ENCODE results near the gene MPRIP. TPM values are rescaled to one million over a fixed set of nuclear protein-coding genes. Genes with fewer than 3 reads are reported as not detected.

MPRIP gene
- total RNA-seq, 4 donors from 2014 or later = 61.5 to 407 (median 103) TPM

DNA sequence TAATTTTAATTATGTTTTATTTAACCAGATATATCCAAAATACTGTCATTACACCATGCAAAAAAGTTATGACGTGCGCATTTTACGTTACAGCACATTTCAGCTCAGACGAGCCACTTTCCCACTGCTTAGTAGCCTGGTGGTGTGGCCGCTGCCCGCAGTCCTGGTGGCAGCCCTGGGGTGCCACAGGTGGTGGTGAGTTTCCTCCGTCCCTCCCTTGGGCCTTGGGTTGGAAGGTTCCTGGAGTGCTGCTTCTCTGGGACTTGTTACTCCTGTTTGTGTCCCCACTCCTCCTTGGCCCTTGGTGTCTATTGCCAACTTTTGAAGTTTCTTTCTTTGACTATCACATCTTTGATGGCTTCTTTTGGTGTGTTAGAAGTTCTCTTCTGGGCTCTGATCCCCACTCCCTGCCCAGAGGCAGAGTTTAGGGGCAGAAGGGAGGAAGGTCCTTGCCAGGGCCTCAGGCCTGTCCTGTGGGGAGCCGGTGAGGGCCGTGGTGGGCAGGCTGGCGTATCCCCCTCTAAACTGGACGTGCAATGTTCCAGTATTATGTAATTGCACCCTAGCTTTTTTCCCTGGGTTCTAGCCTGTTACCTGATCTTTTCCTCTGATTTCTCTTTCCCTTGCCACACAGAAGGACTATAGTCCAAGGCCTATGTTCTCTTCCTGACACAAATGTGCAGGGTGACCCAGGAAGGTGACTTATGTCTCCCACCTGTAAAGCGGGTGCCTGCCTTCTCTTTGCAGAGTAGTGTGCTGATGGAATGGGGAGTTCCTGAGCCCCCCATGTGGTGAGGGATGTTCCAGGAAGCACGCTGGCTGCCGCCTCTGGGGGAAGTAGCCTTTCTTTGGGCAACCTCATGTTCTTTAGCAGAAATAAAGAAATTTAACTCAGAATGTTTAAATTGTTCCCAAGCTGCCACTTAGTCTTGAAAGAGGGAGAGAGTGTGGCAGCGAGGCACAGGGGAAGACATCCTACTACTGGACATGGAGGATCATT is 8.4 kb downstream of the MPRIP start:
- Histone ChIP-seq H3K36me3 (no peaks in the 10 kb centered on the region), H3K4me1 (peaks cover 2 to 46% of the 10 kb centered on the region in 2 donors), H3K9me3 (no peaks in the 10 kb centered on the region), H3K27ac (no peak overlapping the region), H3K27me3 (no peaks in the 10 kb centered on the region), H3K4me3 (no peak overlapping the region)
- peak in 1 of 2 donors; percentile 8 for DNase-seq
- intact Hi-C loops (cut with DNase I; ENCODE audit: low total_unique reads) = no loop called here
- no peak for TF ChIP-seq POLR2A (IDR thresholded peaks at IDR 0.05)
- TF ChIP-seq, protein P1, sequence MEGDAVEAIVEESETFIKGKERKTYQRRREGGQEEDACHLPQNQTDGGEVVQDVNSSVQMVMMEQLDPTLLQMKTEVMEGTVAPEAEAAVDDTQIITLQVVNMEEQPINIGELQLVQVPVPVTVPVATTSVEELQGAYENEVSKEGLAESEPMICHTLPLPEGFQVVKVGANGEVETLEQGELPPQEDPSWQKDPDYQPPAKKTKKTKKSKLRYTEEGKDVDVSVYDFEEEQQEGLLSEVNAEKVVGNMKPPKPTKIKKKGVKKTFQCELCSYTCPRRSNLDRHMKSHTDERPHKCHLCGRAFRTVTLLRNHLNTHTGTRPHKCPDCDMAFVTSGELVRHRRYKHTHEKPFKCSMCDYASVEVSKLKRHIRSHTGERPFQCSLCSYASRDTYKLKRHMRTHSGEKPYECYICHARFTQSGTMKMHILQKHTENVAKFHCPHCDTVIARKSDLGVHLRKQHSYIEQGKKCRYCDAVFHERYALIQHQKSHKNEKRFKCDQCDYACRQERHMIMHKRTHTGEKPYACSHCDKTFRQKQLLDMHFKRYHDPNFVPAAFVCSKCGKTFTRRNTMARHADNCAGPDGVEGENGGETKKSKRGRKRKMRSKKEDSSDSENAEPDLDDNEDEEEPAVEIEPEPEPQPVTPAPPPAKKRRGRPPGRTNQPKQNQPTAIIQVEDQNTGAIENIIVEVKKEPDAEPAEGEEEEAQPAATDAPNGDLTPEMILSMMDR (IDR thresholded peaks at IDR 0.05) = no peak

DNA sequence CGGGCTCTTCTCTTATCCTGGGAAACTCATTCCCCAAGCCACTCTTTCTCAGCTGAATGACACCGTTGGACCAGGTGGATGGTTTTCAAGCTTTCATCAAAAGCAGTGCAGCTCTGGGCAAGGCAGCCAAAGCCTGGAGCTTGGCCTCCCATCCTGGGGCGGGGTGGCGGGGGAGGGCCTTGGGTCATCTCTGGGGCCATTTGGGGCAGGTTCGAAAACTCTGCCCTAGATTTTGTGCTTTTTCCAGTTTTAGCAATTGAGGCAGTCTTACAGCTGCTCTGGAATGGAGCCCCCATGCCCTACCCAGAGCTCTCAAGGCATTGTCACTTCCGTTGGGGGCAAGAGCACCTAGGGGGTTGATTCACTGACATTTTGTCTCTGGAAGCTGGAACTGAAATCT is 9.1 kb downstream of the MPRIP start:
- Histone ChIP-seq H3K27ac (peak overlapping the region in 1 of 2 donors; percentile 47), H3K4me3 (no peak overlapping the region), H3K27me3 (no peaks in the 10 kb centered on the region), H3K4me1 (peaks cover 2 to 49% of the 10 kb centered on the region in 2 donors), H3K9me3 (no peaks in the 10 kb centered on the region), H3K36me3 (no peaks in the 10 kb centered on the region)
- TF ChIP-seq, protein P1 (IDR thresholded peaks at IDR 0.05) = no peak
- no peak for TF ChIP-seq POLR2A (IDR thresholded peaks at IDR 0.05)
- intact Hi-C loops (cut with DNase I; ENCODE audit: low total_unique reads) = no loop called here
- peak; percentile 5 to 7 for DNase-seq

- no peak for TF ChIP-seq POLR2A (IDR thresholded peaks at IDR 0.05)
- Histone ChIP-seq H3K9me3 (no peaks in the 10 kb centered on the region), H3K36me3 (no peaks in the 10 kb centered on the region), H3K4me3 (no peak overlapping the region), H3K4me1 (peaks cover 2 to 49% of the 10 kb centered on the region in 2 donors), H3K27ac (peak overlapping the region; percentile 37 to 47), H3K27me3 (no peaks in the 10 kb centered on the region)
- DNase-seq = peak in 1 of 2 donors; percentile 15
- intact Hi-C loops (cut with DNase I; ENCODE audit: low total_unique reads) = no loop called here
These were observed 9.7 kb downstream of the MPRIP start for GRCh38 chr17:17051791-17052461.

- intact Hi-C loops (cut with DNase I; ENCODE audit: low total_unique reads) = no loop called here
- Histone ChIP-seq H3K4me1 (peaks cover 0 to 50% of the 10 kb centered on the region in 2 donors), H3K9me3 (no peaks in the 10 kb centered on the region), H3K4me3 (no peak overlapping the region), H3K36me3 (no peaks in the 10 kb centered on the region), H3K27me3 (no peaks in the 10 kb centered on the region), H3K27ac (peak overlapping the region; percentile 37 to 47)
- DNase-seq = peak in 1 of 2 donors; percentile 13
- no peak for TF ChIP-seq POLR2A (IDR thresholded peaks at IDR 0.05)
- TF ChIP-seq, protein P1 (IDR thresholded peaks at IDR 0.05) = no peak
These were observed 10.4 kb downstream of the MPRIP start for GRCh38 chr17:17052462-17053221.
